ENCODE data around the gene PDGFD.
A peak's percentile ranks its signal among the peaks of the same experiment; 100 is the strongest.

PDGFD gene

GRCh38 chr11:103947546-103947919 lies 216.4 kb downstream of the PDGFD start:
- ATAC-seq = no peak

GRCh38 chr11:103946793-103947545 lies 217.0 kb downstream of the PDGFD start:
- ATAC-seq = no peak

GRCh38 chr11:103944251-103944940 lies 219.6 kb downstream of the PDGFD start:
- no peak for ATAC-seq

- ATAC-seq = no peak
These were observed 221.3 kb downstream of the PDGFD start for GRCh38 chr11:103942646-103943045.

- ATAC-seq = no peak
These were observed 223.4 kb downstream of the PDGFD start for GRCh38 chr11:103940551-103940950.

- no peak for ATAC-seq
These were observed 224.3 kb downstream of the PDGFD start for GRCh38 chr11:103939694-103940093.

- no peak for ATAC-seq
These were observed 227.9 kb downstream of the PDGFD start for GRCh38 chr11:103936059-103936458.

- ATAC-seq = no peak
These were observed 228.7 kb downstream of the PDGFD start for GRCh38 chr11:103935219-103935618.

- ATAC-seq = peak; percentile 25 to 27
These were observed 234.6 kb downstream of the PDGFD start for GRCh38 chr11:103929170-103929903.

- ATAC-seq = no peak
These were observed 235.2 kb downstream of the PDGFD start for GRCh38 chr11:103928802-103929161.

GRCh38 chr11:103928040-103928801 lies 235.7 kb downstream of the PDGFD start:
- ATAC-seq = no peak

- ATAC-seq = no peak
These were observed 236.4 kb downstream of the PDGFD start for GRCh38 chr11:103927535-103927934.

GRCh38 chr11:103926990-103927389 lies 237.0 kb downstream of the PDGFD start:
- no peak for ATAC-seq

- ATAC-seq = no peak
These were observed 239.6 kb downstream of the PDGFD start for GRCh38 chr11:103924166-103925013.

GRCh38 chr11:103923451-103923931 lies 240.5 kb downstream of the PDGFD start:
- no peak for ATAC-seq

GRCh38 chr11:103920933-103921332 lies 243.0 kb downstream of the PDGFD start:
- ATAC-seq = no peak

- ATAC-seq = no peak
These were observed 243.5 kb downstream of the PDGFD start for GRCh38 chr11:103920449-103920848.

- ATAC-seq = no peak
These were observed 253.2 kb downstream of the PDGFD start for GRCh38 chr11:103910721-103911120.

- ATAC-seq = no peak
These were observed 256.1 kb downstream of the PDGFD start for GRCh38 chr11:103907548-103908455.

- no peak for ATAC-seq
These were observed 256.8 kb downstream of the PDGFD start for GRCh38 chr11:103907136-103907535.
